PFSK-1 (cell line): ENCODE data around the gene ERMP1.

Source experiments
- POLR2AphosphoS5 ChIP-seq: IDR thresholded peaks from 2 replicates; pipeline ENCODE4 v1.6.1; 2012; ENCODE audit warnings: low read depth, mild to moderate bottlenecking, control low read depth, low read length, moderate library complexity
- REST ChIP-seq, 2 experiments: IDR thresholded peaks; 2 replicates each; pipeline versions ENCODE4 v1.6.1 to v1.8.0; 2011 to 2012; ENCODE audit warnings: low read depth in 2 of 2, low read length in 2 of 2, control low read depth in 1 of 2, inconsistent platforms in 1 of 2, mild to moderate bottlenecking in 1 of 2, moderate library complexity in 1 of 2; ENCODE audit not compliant: insufficient read depth in 1 of 2
- SIN3A ChIP-seq: IDR thresholded peaks from 2 replicates; pipeline ENCODE4 v1.6.1; 2012; ENCODE audit warnings: mild to moderate bottlenecking, low read length, moderate library complexity, borderline replicate concordance; ENCODE audit not compliant: insufficient read depth
- TAF1 ChIP-seq: IDR thresholded peaks from 2 replicates; pipeline ENCODE4 v1.6.1; 2012; ENCODE audit warnings: low read length, control low read depth, borderline replicate concordance; ENCODE audit not compliant: insufficient read depth

- TF ChIP-seq POLR2AphosphoS5: no peak
- TF ChIP-seq TAF1: no peak
- no peak for TF ChIP-seq REST (IDR thresholded peaks at IDR 0.05; ENCODE audit: insufficient read depth in 1 of 2, low read depth in 2 of 2, low read length in 2 of 2)
- TF ChIP-seq SIN3A: no peak
These were observed 42.0 kb downstream of the ERMP1 start for GRCh38 chr9:5790923-5791322.
